Endothelial cell (in vitro differentiated cells): ENCODE measurements around the gene CCDC157. TPM values are rescaled to one million over a fixed set of nuclear protein-coding genes. Genes with fewer than 3 reads are reported as not detected.

Experiments used
- DNase-seq: peaks from one replicate; pipeline ENCODE4 v3.0.0; 2021; ENCODE audit warnings: low spot score
- H3K27ac Mint-ChIP-seq: one replicate; pipeline ENCODE4 v1.8.0; 2021; ENCODE audit warnings: mixed read lengths, inconsistent platforms; ENCODE audit not compliant: unreplicated experiment
- H3K27me3 Mint-ChIP-seq: one replicate; pipeline ENCODE4 v1.8.0; 2021; ENCODE audit warnings: mild to moderate bottlenecking, moderate library complexity, mixed read lengths, inconsistent platforms; ENCODE audit not compliant: unreplicated experiment
- H3K36me3 Mint-ChIP-seq: one replicate; pipeline ENCODE4 v1.8.0; 2021; ENCODE audit warnings: mild to moderate bottlenecking, low read depth, mixed read lengths, inconsistent platforms; ENCODE audit not compliant: unreplicated experiment
- H3K4me1 Mint-ChIP-seq: one replicate; pipeline ENCODE4 v1.8.0; 2021; ENCODE audit warnings: mild to moderate bottlenecking, mixed read lengths, inconsistent platforms; ENCODE audit not compliant: unreplicated experiment
- H3K4me3 Mint-ChIP-seq: one replicate; pipeline ENCODE4 v1.8.0; 2021; ENCODE audit warnings: mild to moderate bottlenecking, mixed read lengths, inconsistent platforms; ENCODE audit not compliant: unreplicated experiment
- H3K9me3 Mint-ChIP-seq: one replicate; pipeline ENCODE4 v1.8.0; 2021; ENCODE audit warnings: mixed read lengths, inconsistent platforms; ENCODE audit not compliant: unreplicated experiment
- long read RNA-seq: library from polyadenylated mRNA; unstranded; transcript quantifications from one replicate; pipeline ENCODE4 v2.0.0, GENCODE V29; 2020; ENCODE audit not compliant: unreplicated experiment
- total RNA-seq: library from RNA; stranded (reverse); fragmentation: NEBNext Ultra II Directional; extraction: Animal tissue kit (Norgen Biotek cat#: 25700); gene quantifications from one replicate; pipeline ENCODE4 v1.2.1, GENCODE V29; 2021; ENCODE audit not compliant: unreplicated experiment
- TF ChIP-seq, protein P1 (sequence below): fragments of 200-600 bp; sonication (generic); IDR thresholded peaks from one replicate; pipeline ENCODE4 v1.5.0; 2021; ENCODE audit warnings: antibody characterized with exemption; ENCODE audit not compliant: unreplicated experiment

CCDC157 gene
- 3.3 TPM for total RNA-seq
- long read RNA-seq, partial matches to known transcripts: 0 of 7 reads
- long read RNA-seq, other reads (novel, unspliced or antisense): 2 of 7 reads

DNA sequence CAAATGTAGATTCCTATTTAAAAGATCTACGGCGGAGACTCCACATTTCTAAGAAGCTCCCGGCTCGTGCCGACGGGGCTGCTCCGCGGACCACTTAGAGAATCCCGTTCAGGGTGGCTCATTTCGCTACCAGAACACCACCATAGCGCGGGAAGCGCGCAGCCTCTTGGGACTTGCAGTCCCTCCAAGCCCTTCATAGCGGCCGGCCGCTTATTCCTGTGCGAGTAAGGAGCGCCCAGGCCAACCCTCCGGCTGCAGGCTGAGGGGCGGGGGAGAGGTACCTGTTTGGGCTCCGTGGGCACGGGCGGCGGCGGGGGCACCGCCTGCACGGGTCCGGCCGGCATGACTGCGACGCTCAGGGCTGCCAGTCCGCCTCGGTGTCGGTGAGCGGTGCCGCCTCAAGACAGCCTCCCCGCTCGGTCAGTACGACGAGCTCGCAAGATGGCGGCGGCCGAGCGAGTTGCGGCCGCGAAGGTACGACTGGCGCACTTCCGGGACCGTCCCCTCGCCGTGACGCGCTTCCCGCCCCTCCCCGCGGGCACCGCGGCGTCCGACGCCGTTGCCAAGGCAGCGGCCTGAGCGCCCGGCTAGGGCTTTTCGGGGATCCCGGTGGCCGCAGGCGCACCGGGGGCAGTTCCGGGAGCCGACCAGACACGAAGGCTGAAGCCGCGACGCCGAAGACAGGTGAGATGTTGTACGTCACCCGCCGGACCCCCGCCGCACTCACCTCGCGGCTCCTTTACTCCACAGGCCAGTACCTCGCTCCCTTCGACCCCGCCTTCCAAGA lies at the start of gene CCDC157, which contains the start of gene SF3A1:
Gene CCDC157 (plus strand): TSS at position 559 of the 787 bp plus-strand sequence. CDS start 8,994 bp downstream, outside the sequence.
Gene SF3A1 (minus strand): TSS at position 446 of the 787 bp plus-strand sequence. CDS start 102 bp downstream, at position 344.
- H3K9me3 Mint-ChIP-seq: no peaks in the 10 kb centered on the region
- peak within 1 kb of the TSS; percentile 99 for H3K4me3 Mint-ChIP-seq
- H3K27me3 Mint-ChIP-seq: peaks cover 10% of the 10 kb centered on the region
- H3K27ac Mint-ChIP-seq: peak within 1 kb of the TSS; percentile 96
- TF ChIP-seq, protein P1, sequence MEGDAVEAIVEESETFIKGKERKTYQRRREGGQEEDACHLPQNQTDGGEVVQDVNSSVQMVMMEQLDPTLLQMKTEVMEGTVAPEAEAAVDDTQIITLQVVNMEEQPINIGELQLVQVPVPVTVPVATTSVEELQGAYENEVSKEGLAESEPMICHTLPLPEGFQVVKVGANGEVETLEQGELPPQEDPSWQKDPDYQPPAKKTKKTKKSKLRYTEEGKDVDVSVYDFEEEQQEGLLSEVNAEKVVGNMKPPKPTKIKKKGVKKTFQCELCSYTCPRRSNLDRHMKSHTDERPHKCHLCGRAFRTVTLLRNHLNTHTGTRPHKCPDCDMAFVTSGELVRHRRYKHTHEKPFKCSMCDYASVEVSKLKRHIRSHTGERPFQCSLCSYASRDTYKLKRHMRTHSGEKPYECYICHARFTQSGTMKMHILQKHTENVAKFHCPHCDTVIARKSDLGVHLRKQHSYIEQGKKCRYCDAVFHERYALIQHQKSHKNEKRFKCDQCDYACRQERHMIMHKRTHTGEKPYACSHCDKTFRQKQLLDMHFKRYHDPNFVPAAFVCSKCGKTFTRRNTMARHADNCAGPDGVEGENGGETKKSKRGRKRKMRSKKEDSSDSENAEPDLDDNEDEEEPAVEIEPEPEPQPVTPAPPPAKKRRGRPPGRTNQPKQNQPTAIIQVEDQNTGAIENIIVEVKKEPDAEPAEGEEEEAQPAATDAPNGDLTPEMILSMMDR: no peak
- H3K36me3 Mint-ChIP-seq: peaks cover 18% of the 10 kb centered on the region
- H3K4me1 Mint-ChIP-seq: peaks cover 24% of the 10 kb centered on the region
- DNase-seq: peak; percentile 88

DNA sequence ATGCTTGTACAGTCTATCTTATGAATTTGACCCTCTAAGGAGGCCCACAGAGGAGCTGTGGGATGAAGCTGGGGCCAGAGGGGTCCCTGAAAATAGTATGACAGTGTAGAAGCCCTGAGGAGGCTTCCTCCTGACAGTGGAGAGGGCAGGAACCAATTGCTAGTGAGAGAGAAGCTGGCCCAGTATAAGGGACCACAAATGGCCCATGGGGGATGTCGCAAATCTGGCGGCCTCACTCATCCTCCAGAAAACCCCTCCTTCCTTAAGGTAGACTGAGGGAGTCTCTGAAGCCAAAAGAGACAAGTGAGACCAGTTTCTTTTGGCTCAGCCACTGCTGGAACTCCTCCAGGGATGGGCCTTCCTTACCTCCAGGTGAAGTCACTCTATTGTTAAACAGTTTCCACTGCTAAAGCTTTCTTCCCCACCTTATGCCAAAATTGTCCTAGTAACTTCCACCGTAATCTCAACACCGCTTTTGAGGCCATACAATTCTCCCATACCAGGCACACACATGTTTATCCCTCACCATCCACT lies 49.7 kb upstream of the CCDC157 start:
- Mint-ChIP-seq H3K36me3 (peaks cover 10% of the 10 kb centered on the region), H3K4me3 (no peak overlapping the region), H3K9me3 (no peaks in the 10 kb centered on the region), H3K27me3 (peaks cover 4% of the 10 kb centered on the region), H3K27ac (no peak overlapping the region), H3K4me1 (peaks cover 34% of the 10 kb centered on the region)
- TF ChIP-seq, protein P1: no peak
- no peak for DNase-seq

DNA sequence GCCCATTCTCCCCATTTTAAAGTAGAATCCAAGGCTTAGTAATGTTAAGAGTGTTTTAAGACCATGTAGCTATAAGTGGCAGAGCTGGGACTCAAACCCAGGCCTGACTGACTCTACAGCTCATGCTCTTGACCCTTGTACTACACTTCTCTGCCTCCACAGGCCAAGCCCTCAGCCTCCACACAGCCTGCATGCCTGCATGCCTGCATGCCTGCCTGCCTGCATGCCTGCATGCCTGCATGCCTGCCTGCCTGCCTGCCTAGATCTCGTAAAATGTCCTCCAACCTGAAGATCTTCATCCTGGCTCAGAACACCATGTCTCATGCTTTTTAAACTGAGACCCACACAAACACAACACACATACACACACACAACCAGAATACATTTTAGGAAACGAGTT lies 48.7 kb upstream of the CCDC157 start:
- H3K27me3 Mint-ChIP-seq: peaks cover 5% of the 10 kb centered on the region
- H3K36me3 Mint-ChIP-seq: peaks cover 5% of the 10 kb centered on the region
- H3K4me3 Mint-ChIP-seq: no peak overlapping the region
- no peak overlapping the region for H3K27ac Mint-ChIP-seq
- no peak for DNase-seq
- peaks cover 33% of the 10 kb centered on the region for H3K4me1 Mint-ChIP-seq
- no peaks in the 10 kb centered on the region for H3K9me3 Mint-ChIP-seq
- TF ChIP-seq, protein P1: no peak

DNA sequence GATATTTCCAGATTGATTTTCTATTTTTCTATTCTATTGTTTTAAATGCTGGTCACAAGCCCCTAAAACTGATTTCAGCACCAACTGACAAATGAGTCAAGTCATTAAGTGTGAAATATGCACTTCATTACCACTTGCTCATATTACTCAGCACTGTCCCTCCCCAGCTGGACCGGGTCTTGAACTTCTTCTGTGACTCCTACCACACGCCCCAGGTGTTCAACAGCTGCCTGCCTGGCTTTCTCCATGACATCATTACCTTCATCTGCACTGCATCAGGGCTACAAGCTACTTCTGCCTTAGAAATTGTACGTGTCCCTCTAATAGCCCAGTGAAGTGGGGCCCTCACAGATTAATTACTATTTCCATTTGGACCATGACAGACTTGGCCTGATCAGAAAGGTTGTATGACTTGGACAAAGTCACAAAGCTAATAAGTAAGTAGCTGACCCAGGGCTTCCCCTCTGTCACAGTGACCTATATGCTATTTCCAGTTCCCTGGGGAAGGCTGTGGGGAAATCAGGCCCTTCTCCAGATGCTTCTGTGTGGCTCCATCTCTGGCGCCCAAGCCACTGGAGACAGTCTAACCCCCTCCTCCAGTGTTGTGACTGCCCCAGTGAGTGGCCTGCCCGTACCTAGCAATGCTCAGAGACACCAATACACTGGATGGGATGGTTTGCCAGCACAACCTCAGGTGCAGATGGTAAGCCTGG lies 48.1 kb upstream of the CCDC157 start:
- DNase-seq: no peak
- TF ChIP-seq, protein P1: no peak
- H3K27me3 Mint-ChIP-seq: peaks cover 5% of the 10 kb centered on the region
- H3K4me3 Mint-ChIP-seq: no peak overlapping the region
- H3K27ac Mint-ChIP-seq: no peak overlapping the region
- H3K36me3 Mint-ChIP-seq: peaks cover 5% of the 10 kb centered on the region
- peaks cover 34% of the 10 kb centered on the region for H3K4me1 Mint-ChIP-seq
- H3K9me3 Mint-ChIP-seq: no peaks in the 10 kb centered on the region
